Measurements from ENCODE around the gene SLIT3. TPM values are rescaled to one million over a fixed set of nuclear protein-coding genes. Genes with fewer than 3 reads are reported as not detected.

Gene SLIT3
- total and polyA plus RNA-seq, 2 donors: 8.4 to 9.2 TPM

GRCh38 chr5:169294621-169295020, 6.3 kb downstream of the SLIT3 start:
- 93% methylated on average over 6 of the region's 6 CpGs for WGBS
- H3K4me1 ChIP-seq (ENCODE audit: control insufficient read depth in 2 of 2, insufficient read depth in 2 of 2, low read length in 2 of 2): peaks cover 0 to 5% of the 10 kb centered on the region in 2 donors
- no peak for DNase-seq (ENCODE audit: low read depth in 6 of 9, low spot score in 9 of 9)

DNA sequence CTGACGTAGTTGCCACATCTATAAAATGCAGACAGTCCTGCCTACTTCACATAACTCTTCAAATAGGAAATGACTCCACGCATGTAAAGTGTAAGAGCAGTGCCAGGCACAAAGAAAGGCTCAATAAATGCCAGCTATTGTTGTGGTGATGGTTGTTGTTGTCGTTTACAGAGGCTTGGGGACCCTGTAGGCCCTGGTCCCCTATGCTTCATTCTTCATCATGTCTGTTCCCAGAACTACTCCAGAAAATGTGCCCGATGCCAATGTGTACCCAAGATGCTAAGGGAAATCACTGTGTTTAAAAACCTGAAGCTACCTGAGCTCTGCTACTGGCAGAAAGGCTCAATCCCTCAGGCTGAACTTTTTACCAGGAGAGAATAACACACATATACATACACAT, 9.1 kb downstream of the SLIT3 start:
- no peak for DNase-seq (ENCODE audit: low read depth in 6 of 9, low spot score in 9 of 9)
- Histone ChIP-seq H3K4me1 (ENCODE audit: control insufficient read depth in 2 of 2, insufficient read depth in 2 of 2, low read length in 2 of 2) (peaks cover 0 to 5% of the 10 kb centered on the region in 2 donors), H3K27me3 (ENCODE audit: control insufficient read depth in 2 of 2, insufficient read depth in 1 of 2, low read length in 1 of 2) (peaks cover 0 to 2% of the 10 kb centered on the region in 2 donors), H3K9me3 (ENCODE audit: control insufficient read depth in 2 of 2, insufficient read depth in 1 of 2, low read length in 1 of 2) (no peaks in the 10 kb centered on the region), H3K27ac (ENCODE audit: low read depth in 1 of 2, low read length in 1 of 2) (no peak overlapping the region), H3K4me3 (ENCODE audit: low read length in 2 of 2) (no peak overlapping the region), H3K36me3 (ENCODE audit: control insufficient read depth in 2 of 2, insufficient read depth in 2 of 2, low read length in 1 of 2) (no peaks in the 10 kb centered on the region)
- WGBS: 86% methylated on average over 4 of the region's 4 CpGs

More at GRCh38 chr5:169294621-169295020, 6.3 kb downstream of the SLIT3 start:
- Histone ChIP-seq H3K36me3 (ENCODE audit: control insufficient read depth in 2 of 2, insufficient read depth in 2 of 2, low read length in 1 of 2) (no peaks in the 10 kb centered on the region), H3K27me3 (ENCODE audit: control insufficient read depth in 2 of 2, insufficient read depth in 1 of 2, low read length in 1 of 2) (peaks cover 4 to 17% of the 10 kb centered on the region in 2 donors), H3K4me3 (ENCODE audit: low read length in 2 of 2) (no peak overlapping the region), H3K9me3 (ENCODE audit: control insufficient read depth in 2 of 2, insufficient read depth in 1 of 2, low read length in 1 of 2) (no peaks in the 10 kb centered on the region), H3K27ac (ENCODE audit: low read depth in 1 of 2, low read length in 1 of 2) (no peak overlapping the region)

DNA sequence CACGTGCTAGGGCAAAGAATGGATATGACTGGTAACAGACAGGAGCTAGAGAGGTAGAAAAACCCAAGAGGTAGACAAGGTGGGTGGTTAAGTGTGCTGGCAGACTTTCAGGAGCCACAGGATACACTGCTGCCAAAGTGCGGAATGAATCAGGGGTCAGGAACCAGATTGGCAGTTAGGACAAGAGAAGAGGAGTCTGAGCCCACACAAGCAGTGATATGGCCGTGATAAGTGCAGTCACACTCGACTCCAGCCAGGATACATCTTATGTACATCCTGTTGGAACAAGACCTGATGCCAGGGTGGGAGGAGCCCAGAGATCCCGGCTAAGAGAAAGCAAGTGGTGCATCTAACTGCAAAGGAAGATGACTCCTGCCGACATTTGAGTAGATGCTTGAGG, 10.0 kb downstream of the SLIT3 start:
- no peak overlapping the region for H3K4me3 ChIP-seq (ENCODE audit: low read length in 2 of 2)
- 71% methylated on average over 6 of the region's 6 CpGs for WGBS
- peaks cover 0 to 5% of the 10 kb centered on the region in 2 donors for H3K4me1 ChIP-seq (ENCODE audit: control insufficient read depth in 2 of 2, insufficient read depth in 2 of 2, low read length in 2 of 2)
- no peak for DNase-seq (ENCODE audit: low read depth in 6 of 9, low spot score in 9 of 9)
- no peaks in the 10 kb centered on the region for H3K27me3 ChIP-seq (ENCODE audit: control insufficient read depth in 2 of 2, insufficient read depth in 1 of 2, low read length in 1 of 2)
- H3K36me3 ChIP-seq (ENCODE audit: control insufficient read depth in 2 of 2, insufficient read depth in 2 of 2, low read length in 1 of 2): no peaks in the 10 kb centered on the region
- no peaks in the 10 kb centered on the region for H3K9me3 ChIP-seq (ENCODE audit: control insufficient read depth in 2 of 2, insufficient read depth in 1 of 2, low read length in 1 of 2)
- no peak overlapping the region for H3K27ac ChIP-seq (ENCODE audit: low read depth in 1 of 2, low read length in 1 of 2)

DNA sequence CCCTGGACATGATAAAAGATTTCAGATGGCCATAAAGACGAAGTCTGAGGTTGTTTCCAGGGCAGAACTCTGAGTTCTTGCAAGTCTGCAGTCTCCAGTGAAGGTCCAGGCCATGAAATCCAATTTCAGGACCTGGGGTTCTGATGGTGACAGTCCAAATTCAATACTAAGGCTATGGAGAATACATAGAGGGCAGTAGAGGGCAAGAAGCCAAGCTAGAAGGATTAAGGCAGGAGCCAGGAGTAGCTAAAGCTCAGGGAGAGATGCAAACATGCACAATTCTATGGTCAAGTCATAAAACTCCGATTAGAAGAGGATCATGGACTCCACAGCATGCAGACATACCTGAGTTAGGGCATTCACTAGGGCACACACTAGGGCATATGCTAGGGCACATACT, 11.4 kb downstream of the SLIT3 start:
- H3K27me3 ChIP-seq (ENCODE audit: control insufficient read depth in 2 of 2, insufficient read depth in 1 of 2, low read length in 1 of 2): no peaks in the 10 kb centered on the region
- H3K4me3 ChIP-seq (ENCODE audit: low read length in 2 of 2): no peak overlapping the region
- WGBS: 80% methylated on average over 2 of the region's 2 CpGs
- no peak for DNase-seq (ENCODE audit: low read depth in 6 of 9, low spot score in 9 of 9)
- H3K9me3 ChIP-seq (ENCODE audit: control insufficient read depth in 2 of 2, insufficient read depth in 1 of 2, low read length in 1 of 2): no peaks in the 10 kb centered on the region
- no peaks in the 10 kb centered on the region for H3K36me3 ChIP-seq (ENCODE audit: control insufficient read depth in 2 of 2, insufficient read depth in 2 of 2, low read length in 1 of 2)
- H3K4me1 ChIP-seq (ENCODE audit: control insufficient read depth in 2 of 2, insufficient read depth in 2 of 2, low read length in 2 of 2): peaks cover 0 to 5% of the 10 kb centered on the region in 2 donors
- no peak overlapping the region for H3K27ac ChIP-seq (ENCODE audit: low read depth in 1 of 2, low read length in 1 of 2)

DNA sequence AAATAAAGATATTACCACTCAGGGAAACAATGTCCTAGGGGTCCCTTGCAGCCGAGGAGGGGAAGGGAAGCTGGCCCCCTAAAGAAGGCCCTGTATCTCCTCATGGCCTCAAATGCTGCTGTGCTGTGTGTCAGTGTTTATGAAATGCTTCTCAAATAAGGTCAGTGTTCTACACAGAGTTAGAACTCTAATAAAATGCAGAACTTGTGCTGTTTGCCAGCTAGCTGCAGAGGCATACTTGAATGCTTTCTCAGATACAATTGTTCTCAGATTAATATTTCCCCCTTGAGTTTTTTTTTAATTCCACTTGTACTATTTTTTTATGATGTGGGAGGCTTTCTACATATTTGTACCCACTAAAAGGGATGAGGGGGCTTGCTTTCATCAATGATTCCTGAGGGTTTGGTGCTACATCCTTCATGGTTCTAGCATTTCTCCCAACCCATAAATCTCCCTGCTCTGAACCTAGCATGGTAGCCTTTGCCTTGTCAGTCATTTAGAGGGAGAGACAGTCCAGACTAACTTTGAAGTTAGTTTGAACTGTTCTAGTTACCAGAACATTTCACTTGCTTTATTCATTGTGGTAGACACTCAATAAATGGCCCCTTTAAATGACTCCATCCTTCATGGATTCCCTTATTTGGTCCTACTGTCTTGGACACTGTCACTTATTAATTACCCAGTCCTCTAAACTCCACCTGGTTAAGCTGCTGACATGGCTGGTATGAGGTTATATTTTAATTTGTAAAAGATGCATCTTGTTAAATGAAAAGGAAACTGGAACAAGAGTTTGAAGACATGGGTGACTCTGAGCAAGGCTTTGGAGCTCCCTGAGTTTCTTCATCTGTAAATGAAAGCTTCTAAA, 12.6 kb downstream of the SLIT3 start:
- no peaks in the 10 kb centered on the region for H3K36me3 ChIP-seq (ENCODE audit: control insufficient read depth in 2 of 2, insufficient read depth in 2 of 2, low read length in 1 of 2)
- H3K27me3 ChIP-seq (ENCODE audit: control insufficient read depth in 2 of 2, insufficient read depth in 1 of 2, low read length in 1 of 2): no peaks in the 10 kb centered on the region
- H3K9me3 ChIP-seq (ENCODE audit: control insufficient read depth in 2 of 2, insufficient read depth in 1 of 2, low read length in 1 of 2): no peaks in the 10 kb centered on the region
- DNase-seq (ENCODE audit: low read depth in 6 of 9, low spot score in 9 of 9): no peak
- H3K27ac ChIP-seq (ENCODE audit: low read depth in 1 of 2, low read length in 1 of 2): no peak overlapping the region
- H3K4me3 ChIP-seq (ENCODE audit: low read length in 2 of 2): no peak overlapping the region
- peaks cover 0 to 5% of the 10 kb centered on the region in 2 donors for H3K4me1 ChIP-seq (ENCODE audit: control insufficient read depth in 2 of 2, insufficient read depth in 2 of 2, low read length in 2 of 2)
- WGBS: 63% methylated on average over 1 of the region's 1 CpG

DNA sequence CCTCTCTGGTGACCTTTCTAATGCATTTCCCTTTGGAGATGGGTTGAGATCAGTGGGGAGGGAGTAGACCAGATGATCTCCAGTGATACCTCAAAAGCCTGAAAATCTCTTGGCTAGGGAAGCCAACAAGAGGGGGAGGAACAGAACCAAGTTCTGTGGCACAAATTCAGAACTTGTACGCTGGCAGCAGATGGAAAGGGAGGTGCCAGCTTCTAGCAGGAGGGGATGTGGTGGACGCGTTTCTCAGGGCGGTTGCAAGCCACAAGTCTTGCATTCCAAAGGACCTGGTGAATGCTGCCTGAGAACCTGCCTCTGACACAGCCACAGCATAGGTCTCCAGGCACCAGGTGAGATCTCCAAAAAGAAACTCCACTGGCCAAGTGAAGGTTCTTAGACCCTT, 13.4 kb downstream of the SLIT3 start:
- 81% methylated on average over 4 of the region's 4 CpGs for WGBS
- H3K27ac ChIP-seq (ENCODE audit: low read depth in 1 of 2, low read length in 1 of 2): no peak overlapping the region

DNA sequence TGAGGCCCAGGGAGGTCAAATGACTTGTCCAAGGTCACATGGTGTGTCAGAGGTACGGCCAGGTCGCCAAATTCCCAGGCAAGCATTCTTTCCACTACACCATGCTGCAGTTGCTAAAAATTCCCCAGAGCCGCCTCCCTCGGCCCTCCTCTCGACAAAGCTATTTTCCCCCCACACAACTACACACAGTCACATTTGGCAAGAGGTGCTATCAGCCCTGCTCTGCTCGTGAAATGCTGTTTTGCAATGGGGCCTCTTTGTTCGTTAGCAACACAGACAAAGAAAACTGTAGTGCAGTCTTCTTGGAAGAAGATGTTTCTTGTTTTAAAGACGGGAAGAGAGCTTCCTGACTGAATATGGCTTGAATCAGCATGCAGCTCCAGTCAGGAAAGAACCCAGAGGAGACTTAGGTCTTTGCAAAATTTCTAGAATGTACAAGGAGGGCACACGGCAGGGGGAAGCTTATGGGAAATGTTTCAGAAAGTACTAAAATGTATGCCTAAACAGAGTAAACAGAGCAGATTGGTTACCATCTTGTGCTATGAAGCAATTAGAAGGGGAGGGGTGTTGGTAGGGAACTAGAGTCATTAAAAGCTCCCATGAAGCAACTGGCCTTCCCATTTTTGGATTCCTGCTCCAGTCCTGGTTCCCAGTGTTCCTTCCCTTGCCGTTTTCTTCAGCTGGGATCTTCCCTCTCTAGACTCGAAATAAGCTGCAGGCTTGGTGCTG, 14.2 kb downstream of the SLIT3 start:
- DNase-seq (ENCODE audit: low read depth in 6 of 9, low spot score in 9 of 9): no peak
- Histone ChIP-seq H3K27ac (ENCODE audit: low read depth in 1 of 2, low read length in 1 of 2) (no peak overlapping the region), H3K4me1 (ENCODE audit: control insufficient read depth in 2 of 2, insufficient read depth in 2 of 2, low read length in 2 of 2) (peaks cover 0 to 2% of the 10 kb centered on the region in 2 donors), H3K9me3 (ENCODE audit: control insufficient read depth in 2 of 2, insufficient read depth in 1 of 2, low read length in 1 of 2) (no peaks in the 10 kb centered on the region), H3K27me3 (ENCODE audit: control insufficient read depth in 2 of 2, insufficient read depth in 1 of 2, low read length in 1 of 2) (no peaks in the 10 kb centered on the region), H3K4me3 (ENCODE audit: low read length in 2 of 2) (no peak overlapping the region), H3K36me3 (ENCODE audit: control insufficient read depth in 2 of 2, insufficient read depth in 2 of 2, low read length in 1 of 2) (no peaks in the 10 kb centered on the region)
- 87% methylated on average over 11 of the region's 11 CpGs for WGBS

More for the DNA sequence above, 13.4 kb downstream of the SLIT3 start:
- H3K27me3 ChIP-seq (ENCODE audit: control insufficient read depth in 2 of 2, insufficient read depth in 1 of 2, low read length in 1 of 2): no peaks in the 10 kb centered on the region
- no peaks in the 10 kb centered on the region for H3K9me3 ChIP-seq (ENCODE audit: control insufficient read depth in 2 of 2, insufficient read depth in 1 of 2, low read length in 1 of 2)
- H3K4me3 ChIP-seq (ENCODE audit: low read length in 2 of 2): no peak overlapping the region
- DNase-seq (ENCODE audit: low read depth in 6 of 9, low spot score in 9 of 9): no peak
- H3K36me3 ChIP-seq (ENCODE audit: control insufficient read depth in 2 of 2, insufficient read depth in 2 of 2, low read length in 1 of 2): no peaks in the 10 kb centered on the region
- peaks cover 0 to 5% of the 10 kb centered on the region in 2 donors for H3K4me1 ChIP-seq (ENCODE audit: control insufficient read depth in 2 of 2, insufficient read depth in 2 of 2, low read length in 2 of 2)

- Histone ChIP-seq H3K27me3 (ENCODE audit: control insufficient read depth in 2 of 2, insufficient read depth in 1 of 2, low read length in 1 of 2) (no peaks in the 10 kb centered on the region), H3K4me3 (ENCODE audit: low read length in 2 of 2) (no peak overlapping the region), H3K27ac (ENCODE audit: low read depth in 1 of 2, low read length in 1 of 2) (no peak overlapping the region), H3K36me3 (ENCODE audit: control insufficient read depth in 2 of 2, insufficient read depth in 2 of 2, low read length in 1 of 2) (no peaks in the 10 kb centered on the region), H3K4me1 (ENCODE audit: control insufficient read depth in 2 of 2, insufficient read depth in 2 of 2, low read length in 2 of 2) (no peaks in the 10 kb centered on the region), H3K9me3 (ENCODE audit: control insufficient read depth in 2 of 2, insufficient read depth in 1 of 2, low read length in 1 of 2) (no peaks in the 10 kb centered on the region)
- no peak for DNase-seq (ENCODE audit: low read depth in 6 of 9, low spot score in 9 of 9)
- WGBS: 90% methylated on average over 6 of the region's 6 CpGs
Observed at GRCh38 chr5:169283887-169284286, 17.1 kb downstream of the SLIT3 start.

DNA sequence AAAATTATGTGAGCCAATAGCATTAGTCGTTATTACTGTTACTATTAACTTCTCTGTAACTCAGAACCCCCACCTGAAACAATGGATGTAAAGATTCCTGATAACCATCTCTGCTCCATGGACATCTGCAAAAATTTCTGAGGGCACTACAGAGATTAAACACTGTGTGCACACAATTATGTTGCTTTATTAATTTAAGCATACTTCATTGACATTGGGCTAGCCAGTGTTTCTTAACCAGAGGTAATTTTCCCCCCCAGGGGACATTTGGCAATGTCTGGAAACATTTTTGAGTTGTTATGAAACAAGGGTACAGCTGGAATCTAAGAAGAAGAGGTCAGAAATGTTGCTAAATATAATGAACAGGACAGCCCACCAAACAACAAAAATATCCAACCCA, 19.3 kb downstream of the SLIT3 start:
- WGBS: 81% methylated on average over 1 of the region's 1 CpG
- H3K27ac ChIP-seq (ENCODE audit: low read depth in 1 of 2, low read length in 1 of 2): no peak overlapping the region
- H3K9me3 ChIP-seq (ENCODE audit: control insufficient read depth in 2 of 2, insufficient read depth in 1 of 2, low read length in 1 of 2): no peaks in the 10 kb centered on the region
- no peaks in the 10 kb centered on the region for H3K36me3 ChIP-seq (ENCODE audit: control insufficient read depth in 2 of 2, insufficient read depth in 2 of 2, low read length in 1 of 2)
- H3K4me1 ChIP-seq (ENCODE audit: control insufficient read depth in 2 of 2, insufficient read depth in 2 of 2, low read length in 2 of 2): peaks cover 0 to 6% of the 10 kb centered on the region in 2 donors
- H3K27me3 ChIP-seq (ENCODE audit: control insufficient read depth in 2 of 2, insufficient read depth in 1 of 2, low read length in 1 of 2): no peaks in the 10 kb centered on the region
- no peak for DNase-seq (ENCODE audit: low read depth in 6 of 9, low spot score in 9 of 9)
- no peak overlapping the region for H3K4me3 ChIP-seq (ENCODE audit: low read length in 2 of 2)

Data from thymus (tissue), 11 donors.